BJ (cell line): ENCODE measurements around the gene SYT1. TPM values are rescaled to one million over a fixed set of nuclear protein-coding genes. Genes with fewer than 3 reads are reported as not detected.

Experiments
- CTCF ChIA-PET: fragments of 350-600 bp; formaldehyde crosslinking; extraction: SDS; loops from one replicate; lab custom pipeline; 2021; ENCODE audit warnings: antibody characterized with exemption, inconsistent platforms; lab: Yijun Ruan, JAX
- POLR2A ChIA-PET: fragments of 300-600 bp; sonication (Branson Sonifier 250); formaldehyde crosslinking; extraction: SDS; loops from one replicate; lab custom pipeline; 2021; ENCODE audit warnings: antibody characterized with exemption; lab: Charles Lee
- DNase-seq: peaks from one replicate; pipeline ENCODE4 v3.0.0-alpha.2; 2011; ENCODE audit warnings: low read depth
- H3K27me3 ChIP-seq: 2 replicates; pipeline ENCODE4 v1.6.0; 2011; ENCODE audit warnings: low read length; ENCODE audit not compliant: control insufficient read depth, insufficient read depth
- H3K36me3 ChIP-seq: 2 replicates; pipeline ENCODE4 v1.5.1; 2011; ENCODE audit warnings: low read length; ENCODE audit not compliant: control insufficient read depth, insufficient read depth
- H3K4me3 ChIP-seq: 2 replicates; pipeline ENCODE4 v1.5.1; 2011; ENCODE audit warnings: low read depth, mild to moderate bottlenecking, control low read depth, low read length
- polyA plus RNA-seq: library from polyadenylated mRNA; depleted of rRNA; stranded (reverse); fragments of >200 nt; gene quantifications from 2 replicates; pipeline ENCODE4 v1.2.3, GENCODE V29; 2011
- TF ChIP-seq, protein P1 (sequence below): IDR thresholded peaks from 2 replicates; pipeline ENCODE4 v1.5.1; 2011; ENCODE audit warnings: low read depth, mild to moderate bottlenecking, control low read depth, inconsistent platforms, low read length, moderate library complexity; ENCODE audit not compliant: insufficient read depth

The SYT1 gene
- polyA plus RNA-seq, 1 experiment: 0.70 TPM

DNA sequence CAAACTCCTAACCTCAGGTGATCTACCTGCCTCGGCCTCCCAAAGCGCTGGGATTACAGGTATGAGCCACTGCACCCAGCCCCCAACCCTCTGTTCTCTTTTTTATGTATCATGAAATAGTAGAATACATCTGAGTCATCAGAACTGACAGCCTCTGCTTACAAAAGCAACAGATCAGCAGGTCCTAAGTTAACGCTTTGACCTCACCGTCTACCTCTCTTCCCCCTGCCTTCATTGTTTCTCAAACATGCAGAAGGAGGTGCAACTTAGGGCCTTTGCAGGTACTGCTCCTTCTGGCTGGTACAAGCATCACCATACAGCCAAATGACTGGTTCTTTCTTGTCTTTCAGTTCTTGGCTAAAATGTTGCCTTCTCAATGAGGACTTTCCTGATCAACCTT lies 577.0 kb downstream of the SYT1 start:
- POLR2A ChIA-PET: no interaction called here
- H3K27me3 ChIP-seq: no peaks in the 10 kb centered on the region

DNA sequence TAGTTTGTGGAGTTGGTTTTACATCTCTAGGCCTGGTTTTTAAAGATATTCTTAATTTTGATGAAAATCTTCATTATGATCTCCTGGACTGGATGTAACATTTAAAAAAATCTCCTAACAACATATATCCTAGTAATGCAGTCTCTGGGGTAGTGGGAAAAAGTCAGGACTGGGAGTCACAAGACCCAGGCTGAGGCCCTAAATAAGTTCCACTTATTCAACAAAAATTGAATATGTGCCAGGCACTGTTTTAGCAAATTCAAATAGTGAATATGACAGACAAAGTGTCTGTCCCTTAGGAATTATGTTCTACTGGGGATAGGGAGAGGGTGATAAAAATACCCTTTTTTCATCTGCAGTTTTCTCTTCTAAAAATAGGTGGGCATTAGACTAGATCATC lies 577.8 kb downstream of the SYT1 start:
- ChIA-PET POLR2A (no interaction called here), CTCF (no interaction called here)
- Histone ChIP-seq H3K4me3 (no peak overlapping the region), H3K27me3 (no peaks in the 10 kb centered on the region), H3K36me3 (no peaks in the 10 kb centered on the region)
- DNase-seq: no peak
- TF ChIP-seq, protein P1, sequence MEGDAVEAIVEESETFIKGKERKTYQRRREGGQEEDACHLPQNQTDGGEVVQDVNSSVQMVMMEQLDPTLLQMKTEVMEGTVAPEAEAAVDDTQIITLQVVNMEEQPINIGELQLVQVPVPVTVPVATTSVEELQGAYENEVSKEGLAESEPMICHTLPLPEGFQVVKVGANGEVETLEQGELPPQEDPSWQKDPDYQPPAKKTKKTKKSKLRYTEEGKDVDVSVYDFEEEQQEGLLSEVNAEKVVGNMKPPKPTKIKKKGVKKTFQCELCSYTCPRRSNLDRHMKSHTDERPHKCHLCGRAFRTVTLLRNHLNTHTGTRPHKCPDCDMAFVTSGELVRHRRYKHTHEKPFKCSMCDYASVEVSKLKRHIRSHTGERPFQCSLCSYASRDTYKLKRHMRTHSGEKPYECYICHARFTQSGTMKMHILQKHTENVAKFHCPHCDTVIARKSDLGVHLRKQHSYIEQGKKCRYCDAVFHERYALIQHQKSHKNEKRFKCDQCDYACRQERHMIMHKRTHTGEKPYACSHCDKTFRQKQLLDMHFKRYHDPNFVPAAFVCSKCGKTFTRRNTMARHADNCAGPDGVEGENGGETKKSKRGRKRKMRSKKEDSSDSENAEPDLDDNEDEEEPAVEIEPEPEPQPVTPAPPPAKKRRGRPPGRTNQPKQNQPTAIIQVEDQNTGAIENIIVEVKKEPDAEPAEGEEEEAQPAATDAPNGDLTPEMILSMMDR: no peak

More for the DNA sequence above, 577.0 kb downstream of the SYT1 start:
- H3K36me3 ChIP-seq: no peaks in the 10 kb centered on the region
- DNase-seq: no peak
- no peak overlapping the region for H3K4me3 ChIP-seq
- TF ChIP-seq, protein P1: no peak
- CTCF ChIA-PET: interaction anchor here (0.6 kb wide), 1 partner anchor 36 kb away, joined by 3 read pairs; no protein-coding TSS in a partner anchor

DNA sequence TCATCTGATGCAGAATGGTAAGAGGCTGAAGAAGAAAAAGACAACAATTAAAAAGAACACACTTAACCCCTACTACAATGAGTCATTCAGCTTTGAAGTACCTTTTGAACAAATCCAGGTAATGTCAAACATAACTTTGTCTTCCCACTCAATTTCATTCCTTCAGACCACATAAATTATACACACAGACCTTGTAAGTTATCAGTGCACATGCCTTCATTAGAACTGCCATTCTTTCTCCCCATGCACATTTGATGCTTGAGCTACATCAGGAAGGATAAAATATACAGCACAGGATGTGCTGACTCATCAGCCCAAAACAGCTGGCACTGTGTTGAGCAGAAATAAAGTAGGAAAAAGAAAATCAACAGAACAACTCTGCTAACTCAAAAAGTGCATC lies 579.5 kb downstream of the SYT1 start:
- H3K27me3 ChIP-seq: no peaks in the 10 kb centered on the region
- H3K36me3 ChIP-seq: no peaks in the 10 kb centered on the region
- DNase-seq: no peak
- no peak overlapping the region for H3K4me3 ChIP-seq
- CTCF ChIA-PET: interaction anchor here (0.7 to 1.5 kb wide), 6 partner anchors 8 to 104 kb away, joined by 3 to 5 read pairs (median 4); no protein-coding TSS in a partner anchor
- POLR2A ChIA-PET: no interaction called here
- TF ChIP-seq, protein P1: no peak

- no peak overlapping the region for H3K4me3 ChIP-seq
- CTCF ChIA-PET: no interaction called here
- TF ChIP-seq, protein P1: no peak
- H3K27me3 ChIP-seq: no peaks in the 10 kb centered on the region
- H3K36me3 ChIP-seq: no peaks in the 10 kb centered on the region
- POLR2A ChIA-PET: no interaction called here
- DNase-seq: no peak
Observed at GRCh38 chr12:79448816-79449215, 584.2 kb downstream of the SYT1 start.

- ChIA-PET CTCF (interaction anchor here (0.8 to 1.5 kb wide), 4 partner anchors 7 to 96 kb away, joined by 3 to 4 read pairs (median 4); no protein-coding TSS in a partner anchor), POLR2A (no interaction called here)
- no peak for DNase-seq
Observed at GRCh38 chr12:79451365-79451764, 586.8 kb downstream of the SYT1 start.

More at GRCh38 chr12:79451365-79451764, 586.8 kb downstream of the SYT1 start:
- TF ChIP-seq, protein P1: no peak
- Histone ChIP-seq H3K36me3 (no peaks in the 10 kb centered on the region), H3K27me3 (no peaks in the 10 kb centered on the region), H3K4me3 (no peak overlapping the region)
